Left forelimb (tissue), 1 donor: ENCODE results near the gene MYBPH.

ENCODE experiments used
- DNase-seq: peaks from one replicate; pipeline ENCODE4 v3.0.0-alpha.2; 2018; ENCODE audit warnings: low spot score

Gene MYBPH

DNA sequence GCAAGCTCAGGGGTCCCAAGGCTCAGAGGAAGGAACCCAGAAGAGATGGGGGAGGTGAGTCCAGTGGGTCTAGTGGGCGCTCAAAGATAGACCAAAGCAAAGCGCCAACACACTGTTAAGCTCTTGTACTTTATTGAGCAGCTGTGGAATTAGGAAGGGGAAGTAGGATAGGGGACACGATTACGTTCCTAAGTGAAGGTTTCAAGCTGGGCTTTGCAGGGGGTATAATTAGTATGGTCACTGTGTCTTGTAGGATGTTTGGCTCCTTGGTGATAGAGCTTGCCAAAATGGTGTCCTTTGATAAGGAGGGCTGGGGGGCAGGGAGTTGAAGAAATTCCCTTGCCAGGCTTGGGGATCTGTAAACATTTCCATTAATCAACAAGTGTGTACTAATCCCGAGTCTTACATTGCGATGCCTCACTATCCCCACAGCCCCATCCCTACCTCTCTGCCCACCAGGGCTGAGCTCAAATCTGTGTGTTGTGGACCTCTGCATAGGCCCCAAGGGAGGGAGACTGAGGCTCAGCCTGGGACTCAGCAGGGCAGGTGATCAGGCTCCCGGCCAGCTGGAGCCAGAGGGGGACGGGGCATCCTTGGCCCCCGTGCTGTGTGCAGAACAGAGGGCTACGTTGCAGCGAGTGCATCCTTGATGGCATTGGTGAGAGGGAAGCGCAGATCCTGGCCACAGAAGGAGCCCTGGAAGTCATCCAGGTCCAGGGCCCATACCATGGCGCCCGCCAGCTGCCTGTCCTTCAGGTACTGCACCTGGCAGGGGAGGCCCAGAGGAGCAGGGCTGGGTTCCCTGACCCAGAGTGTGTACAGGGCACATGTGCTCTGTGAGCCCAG lies 3.4 kb upstream of the MYBPH start:
- no peak for DNase-seq

DNA sequence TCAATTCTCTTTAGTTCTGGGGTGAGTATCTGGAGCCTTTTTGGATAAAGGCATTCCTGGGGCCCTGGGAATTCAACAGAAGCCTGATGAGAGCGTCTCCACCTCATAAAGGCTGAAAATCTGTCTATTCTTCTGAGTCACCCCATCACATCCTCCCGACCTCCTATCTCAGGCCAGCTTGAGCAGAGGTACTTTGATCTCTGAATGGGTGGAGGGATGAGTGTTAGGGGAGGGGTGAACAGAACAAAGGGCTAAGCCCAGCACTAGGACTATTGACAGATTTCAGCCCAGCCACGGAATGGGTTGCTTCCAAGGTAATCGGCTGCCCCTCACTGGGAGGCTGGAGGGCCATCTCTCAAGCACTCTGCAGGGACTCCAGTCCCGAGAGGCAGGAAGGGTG lies 2.5 kb upstream of the MYBPH start:
- DNase-seq, result no peak

DNA sequence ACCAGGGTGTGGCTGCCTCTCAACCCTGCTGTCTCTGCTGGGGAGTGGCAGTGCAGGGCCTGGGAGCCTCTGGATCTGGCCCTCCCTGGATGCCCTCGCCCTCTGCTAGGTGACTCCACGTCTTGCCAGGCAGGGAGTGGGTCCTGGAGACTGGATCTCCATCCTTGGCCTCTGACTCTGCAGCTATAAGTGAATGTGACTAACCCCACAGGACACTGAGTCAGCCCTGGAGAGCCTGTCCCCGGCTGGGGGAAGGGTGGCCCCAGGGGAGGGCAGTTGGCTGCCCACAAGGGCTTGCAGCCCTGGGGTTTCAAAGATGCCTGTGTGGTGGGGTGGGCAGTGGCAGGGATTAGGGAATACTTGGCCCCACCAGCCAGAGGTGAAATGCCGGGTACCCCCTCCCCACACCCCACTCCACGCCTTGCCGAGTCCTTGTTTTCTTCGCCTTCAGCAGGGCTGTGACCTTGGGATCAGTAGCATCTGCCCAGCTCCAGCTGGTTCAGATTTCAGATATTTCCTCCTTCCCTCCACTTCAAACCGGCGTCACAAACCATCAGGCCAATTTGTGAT lies 1.9 kb upstream of the MYBPH start:
- no peak for DNase-seq

DNA sequence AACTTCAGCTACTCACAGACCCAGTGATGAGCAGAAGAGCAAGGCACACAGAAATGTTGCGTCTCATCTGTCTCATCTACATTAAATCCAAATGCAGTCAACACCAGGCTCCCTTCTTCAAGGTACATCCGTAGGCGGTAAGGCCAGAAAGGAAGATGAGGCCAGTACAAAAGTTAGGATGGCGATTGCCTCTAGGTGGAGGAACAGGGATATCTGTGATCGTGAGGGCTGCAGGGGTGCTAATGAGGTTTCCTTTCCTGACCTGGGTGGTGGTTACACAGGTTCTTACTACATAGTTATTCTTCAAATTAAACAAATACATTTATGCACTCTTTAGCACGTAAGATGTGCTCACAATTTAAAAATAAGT lies 1.4 kb upstream of the MYBPH start:
- DNase-seq, result no peak

DNA sequence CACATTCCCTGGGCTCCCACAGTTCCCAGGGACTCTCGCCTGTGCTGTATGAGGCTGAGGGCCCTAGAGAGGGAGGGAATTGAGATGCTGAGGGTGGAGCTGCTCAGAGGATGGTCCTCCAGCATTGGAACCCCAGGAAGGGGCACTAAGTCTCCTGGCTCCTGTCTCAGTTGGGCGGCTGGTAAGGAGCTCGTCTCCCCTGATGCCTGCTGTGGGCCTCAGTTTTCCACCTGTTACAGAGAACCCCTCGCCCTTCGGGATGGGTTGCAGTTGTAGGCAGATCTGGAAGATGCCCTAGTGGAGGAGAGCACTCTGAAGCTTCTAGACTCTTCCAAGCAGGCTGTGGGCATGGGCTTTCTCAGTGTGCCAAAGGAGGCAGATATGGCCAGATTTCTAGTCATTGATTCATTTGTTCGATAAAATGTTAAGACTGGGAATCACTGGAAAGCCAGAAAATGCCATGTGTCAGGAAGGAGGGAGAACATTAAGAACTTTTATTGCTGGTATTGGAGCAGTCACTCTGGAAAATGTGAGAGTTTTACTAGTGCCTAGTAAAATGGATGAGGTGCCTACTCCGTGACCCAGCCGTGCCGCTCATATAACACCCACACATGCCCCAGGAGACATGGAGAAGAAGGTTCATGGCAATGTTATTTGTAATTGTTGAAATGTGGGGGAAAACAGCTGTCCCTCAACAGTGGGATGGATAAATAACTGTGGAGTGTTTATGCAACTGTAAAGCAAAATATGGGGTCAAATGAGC lies 828 bp upstream of the MYBPH start:
- DNase-seq, result no peak

DNA sequence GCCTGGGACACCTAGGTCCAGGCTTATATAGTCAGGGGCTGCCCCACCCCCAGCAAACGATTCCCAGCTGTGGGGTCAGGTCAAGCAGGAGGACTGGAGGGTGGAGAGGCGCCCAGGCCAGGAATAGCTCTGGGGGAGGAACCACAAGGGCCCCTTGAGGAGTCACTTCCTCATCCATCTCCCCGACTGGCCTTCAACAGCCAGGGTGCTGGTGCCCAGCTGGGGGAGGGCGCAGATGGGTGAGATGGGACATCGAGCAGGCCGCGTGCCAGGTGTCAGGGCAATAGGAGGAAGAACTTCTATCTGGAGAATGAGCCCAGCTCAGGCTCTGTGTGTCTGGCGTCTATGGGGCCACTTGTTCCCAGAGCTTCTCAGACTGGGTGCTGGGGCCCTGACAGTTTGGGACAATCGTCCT lies 208 bp upstream of the MYBPH start:
- no peak for DNase-seq

DNA sequence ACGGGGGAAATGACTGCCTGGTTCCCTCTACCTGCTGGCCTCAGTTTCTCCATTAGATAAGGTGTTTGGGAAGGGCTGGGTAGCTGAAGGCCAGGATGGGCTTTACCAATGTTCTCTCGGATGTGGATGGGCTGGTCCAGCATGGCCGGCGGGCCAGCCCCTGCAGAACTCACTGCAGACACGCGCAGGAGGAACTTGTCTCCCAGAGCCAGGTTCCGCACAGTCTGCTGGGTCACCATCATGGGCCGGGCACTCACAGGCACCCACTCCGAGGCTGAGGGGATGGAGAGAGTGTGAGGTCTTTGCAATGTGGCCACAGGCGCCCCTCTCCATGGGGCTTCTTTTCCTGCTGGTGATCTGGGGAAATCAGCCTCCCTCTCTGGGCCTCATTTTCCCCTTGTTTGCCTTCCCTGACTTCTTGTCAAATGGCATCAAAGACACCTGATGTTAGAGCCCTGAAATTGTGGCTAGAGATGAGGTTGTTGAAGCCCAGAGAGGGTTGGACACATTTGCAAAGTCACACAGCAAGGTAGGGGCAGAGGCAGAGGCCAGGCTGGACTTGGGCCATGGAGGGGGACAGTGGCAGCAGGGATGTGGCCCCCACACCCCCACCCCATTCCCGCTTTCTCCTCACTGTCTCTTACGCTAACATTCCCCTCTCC lies 1.2 kb downstream of the MYBPH start:
- DNase-seq, result no peak

DNA sequence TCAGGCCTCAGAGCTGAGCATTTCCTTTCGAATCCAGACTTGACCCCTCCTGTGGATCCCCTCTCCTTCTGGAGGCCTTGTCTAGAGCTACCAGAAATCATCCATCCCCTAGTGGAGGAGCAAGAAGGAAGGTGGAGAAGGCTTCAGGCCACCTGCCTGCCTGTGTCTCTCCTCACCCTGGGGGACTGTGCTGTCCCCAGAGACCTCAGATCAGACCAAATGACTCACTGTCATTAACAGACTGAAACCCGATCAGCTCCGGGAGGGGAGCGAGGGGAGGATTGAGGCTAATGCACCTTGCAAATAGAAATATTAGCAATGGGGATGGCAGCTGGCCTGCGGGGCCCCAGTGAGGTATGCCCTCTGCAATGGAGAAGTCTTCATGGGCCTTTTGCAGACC lies 2.1 kb downstream of the MYBPH start:
- DNase-seq, result no peak

DNA sequence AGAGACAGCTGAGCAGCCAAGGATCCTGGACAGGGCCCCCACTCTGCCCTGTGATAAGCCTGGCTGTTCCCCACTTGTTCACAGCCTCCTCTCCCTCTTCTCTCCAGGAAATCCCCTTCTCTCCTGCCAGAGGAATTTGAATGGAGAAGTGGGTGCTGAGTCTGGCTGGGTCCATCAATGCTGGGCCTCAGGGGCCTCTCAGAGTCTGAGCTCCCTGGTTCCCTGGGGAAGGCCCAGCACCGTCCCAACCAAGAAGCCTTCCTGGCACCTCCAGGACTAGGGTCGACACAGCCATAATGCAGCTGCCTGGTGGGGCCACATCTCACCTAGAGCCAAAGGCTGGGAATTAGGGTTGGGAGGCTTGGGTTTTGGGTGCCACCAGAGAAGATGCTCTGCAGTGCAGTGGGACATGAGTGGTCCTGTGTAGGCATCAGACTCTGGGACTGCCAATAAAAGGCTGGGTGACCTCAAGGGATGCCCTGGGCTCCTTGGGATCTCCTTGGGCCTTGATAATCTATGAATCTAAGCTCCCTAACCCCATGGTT lies 2.5 kb downstream of the MYBPH start:
- no peak for DNase-seq

DNA sequence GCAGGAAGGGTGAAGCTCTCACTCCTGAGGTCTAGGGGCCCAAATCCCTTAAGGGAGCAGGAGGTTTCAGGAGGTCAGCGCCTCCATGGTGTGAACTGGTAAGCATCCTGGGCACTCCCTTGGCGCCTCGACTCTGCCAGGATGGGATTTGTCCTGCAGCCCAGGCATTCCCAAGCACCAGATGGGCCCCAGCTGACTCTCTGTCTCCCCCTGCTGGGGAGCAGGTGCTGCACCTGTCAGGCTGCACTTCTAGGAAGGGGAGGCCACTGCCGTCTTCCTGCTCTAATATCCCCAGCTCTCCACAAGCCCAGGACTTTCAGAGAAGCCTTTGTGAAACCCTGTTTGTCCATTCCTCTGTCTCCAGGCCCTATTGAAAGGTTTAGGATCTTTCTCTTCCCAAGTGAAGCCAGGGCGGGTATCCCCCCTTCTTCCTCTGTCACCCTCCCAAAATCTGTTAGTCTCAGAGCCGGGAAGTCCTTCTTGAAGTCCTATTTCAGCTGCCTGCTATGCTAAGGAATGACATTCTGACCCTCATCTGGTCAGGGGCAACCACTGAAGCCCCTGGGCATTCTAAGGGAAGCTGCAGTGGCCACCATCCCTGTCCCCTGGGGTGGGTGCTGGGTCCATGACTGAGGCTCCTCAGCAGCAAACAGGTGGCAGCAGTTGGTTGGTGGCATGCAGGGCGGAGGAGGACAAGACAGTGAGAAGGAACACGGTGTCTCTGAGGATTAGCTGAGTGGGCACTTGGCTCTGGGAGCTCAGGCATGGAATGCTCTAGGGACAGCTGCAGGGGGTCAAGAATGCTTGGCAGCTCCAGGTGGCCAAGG lies 3.2 kb downstream of the MYBPH start:
- no peak for DNase-seq

DNA sequence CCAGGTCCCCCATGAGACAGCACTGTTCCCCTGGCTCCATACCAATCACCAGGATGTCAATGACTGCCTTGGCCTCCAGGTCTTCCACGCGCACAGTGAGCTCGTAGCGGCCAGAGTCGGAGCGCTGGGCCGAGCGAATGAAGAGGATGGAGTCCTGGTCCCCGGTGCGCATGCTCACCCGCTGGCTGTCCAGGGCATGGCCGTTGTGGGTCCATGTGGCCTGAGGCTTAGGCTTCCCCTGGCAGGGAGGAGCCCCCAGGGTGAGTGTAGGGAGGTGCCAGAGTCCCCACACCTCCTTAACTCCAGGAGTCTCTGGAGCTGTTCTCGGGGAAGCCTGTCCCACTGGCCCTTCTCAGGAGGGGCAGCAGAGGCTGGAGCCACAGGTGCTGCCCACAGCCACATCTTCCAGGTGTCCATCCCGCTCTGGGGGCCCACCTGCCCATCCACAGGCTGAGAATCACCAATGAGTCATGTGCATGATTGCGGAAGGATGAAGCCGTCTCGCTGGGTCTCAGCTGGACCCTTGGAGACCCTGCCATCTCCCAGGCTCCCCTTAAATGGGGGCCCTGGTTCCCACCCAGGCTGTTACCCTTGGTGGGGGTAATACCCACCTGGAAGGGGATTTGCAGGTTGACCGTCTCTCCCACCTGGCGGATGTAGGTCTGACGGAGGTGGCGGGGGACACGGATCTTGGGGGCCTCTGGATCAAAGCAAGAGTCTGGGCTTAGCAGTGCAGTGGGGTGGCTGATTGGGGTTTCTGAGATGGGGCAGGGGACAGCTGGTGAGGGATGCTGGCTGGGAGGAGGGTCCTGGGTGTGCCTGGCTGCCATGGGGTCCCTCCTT lies 4.1 kb downstream of the MYBPH start:
- DNase-seq, result no peak

DNA sequence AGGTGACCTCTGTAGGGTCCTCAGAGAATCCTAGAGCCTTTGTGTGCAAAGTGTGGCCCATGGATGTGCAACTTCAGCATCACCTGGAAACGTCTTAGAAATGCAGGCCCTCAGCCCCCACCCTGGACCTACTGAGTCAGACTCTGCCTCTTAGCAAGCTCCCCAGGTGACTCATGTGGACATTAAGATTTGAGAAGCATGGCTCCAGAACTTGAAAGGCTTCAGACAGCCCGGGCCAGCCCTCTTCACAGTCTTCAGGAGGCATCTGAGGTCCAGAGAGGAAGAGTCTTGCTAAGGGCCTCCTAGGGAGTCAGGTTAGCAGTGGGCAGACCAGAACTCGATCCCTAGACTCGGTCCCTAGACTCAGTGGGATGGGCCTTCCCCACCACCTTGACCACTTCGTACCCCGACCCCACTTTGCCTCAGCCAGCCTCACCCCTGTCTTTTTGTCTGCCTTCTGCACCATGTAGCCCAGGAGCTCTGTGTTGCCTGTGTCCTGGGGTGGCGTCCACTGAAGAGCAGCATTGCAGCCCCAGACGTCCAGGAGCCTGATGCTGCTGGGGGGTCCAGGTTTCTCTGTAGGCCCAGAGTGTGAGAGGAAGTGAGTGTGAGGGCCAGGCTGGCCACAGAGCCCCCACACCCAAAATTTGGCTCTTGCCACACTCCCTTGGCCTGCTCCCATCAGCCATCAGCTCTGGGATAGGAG lies 4.8 kb downstream of the MYBPH start:
- DNase-seq, result no peak

DNA sequence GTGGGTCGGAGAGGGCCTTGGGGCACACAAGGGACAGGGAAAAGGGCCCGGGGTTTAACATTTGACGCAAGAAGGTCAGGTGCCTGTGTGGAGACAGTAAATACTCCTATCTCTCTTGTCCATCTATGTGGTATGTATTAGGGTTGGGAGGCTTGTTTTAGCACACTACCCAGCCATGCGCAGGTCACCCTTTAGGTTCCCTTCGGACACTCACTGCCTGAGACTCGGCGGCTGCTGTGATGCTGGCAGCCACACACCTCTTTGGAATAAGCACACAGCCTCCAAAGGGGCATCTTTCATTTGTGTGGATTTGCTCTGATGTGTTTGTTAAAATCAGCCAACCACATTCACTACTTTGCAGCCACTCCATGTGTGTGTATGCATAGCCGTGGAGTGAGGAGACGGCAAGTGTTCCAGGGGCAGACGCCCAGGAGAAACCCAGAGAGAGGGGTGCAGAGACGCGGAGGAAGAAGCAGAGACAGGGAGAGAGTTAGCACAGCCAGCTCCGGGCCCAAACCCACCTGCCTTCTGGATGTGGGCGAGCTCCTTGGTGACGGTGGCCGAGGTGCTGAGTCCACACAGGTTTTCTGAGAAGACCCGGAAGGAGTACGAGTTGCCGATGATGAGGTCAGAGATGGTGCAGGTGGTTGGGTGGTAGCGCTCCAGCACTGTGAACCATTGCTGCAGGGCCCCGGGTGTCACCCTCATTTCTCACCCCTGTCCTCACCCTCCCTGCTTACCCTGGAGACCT lies 5.7 kb downstream of the MYBPH start:
- DNase-seq, result no peak

DNA sequence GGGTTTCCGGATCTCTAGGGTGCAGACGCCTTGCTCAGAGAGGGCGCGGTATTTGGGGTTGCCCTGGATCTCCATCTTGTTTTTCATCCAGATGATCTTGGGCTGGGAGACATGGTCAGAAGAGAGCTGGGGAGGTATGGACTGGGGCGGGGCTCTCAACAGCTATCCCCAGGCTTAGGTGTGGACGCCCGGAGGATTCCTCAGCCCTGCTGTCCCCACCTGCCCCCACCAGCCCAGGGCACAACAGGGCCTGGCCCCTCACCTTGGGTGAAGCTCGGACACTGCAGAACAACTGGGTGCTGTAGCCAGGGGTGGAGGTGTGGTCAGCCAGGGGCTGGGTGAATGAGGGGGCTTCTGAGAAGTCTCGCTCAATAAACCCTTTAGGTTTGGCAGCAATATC lies 6.6 kb downstream of the MYBPH start:
- no peak for DNase-seq

DNA sequence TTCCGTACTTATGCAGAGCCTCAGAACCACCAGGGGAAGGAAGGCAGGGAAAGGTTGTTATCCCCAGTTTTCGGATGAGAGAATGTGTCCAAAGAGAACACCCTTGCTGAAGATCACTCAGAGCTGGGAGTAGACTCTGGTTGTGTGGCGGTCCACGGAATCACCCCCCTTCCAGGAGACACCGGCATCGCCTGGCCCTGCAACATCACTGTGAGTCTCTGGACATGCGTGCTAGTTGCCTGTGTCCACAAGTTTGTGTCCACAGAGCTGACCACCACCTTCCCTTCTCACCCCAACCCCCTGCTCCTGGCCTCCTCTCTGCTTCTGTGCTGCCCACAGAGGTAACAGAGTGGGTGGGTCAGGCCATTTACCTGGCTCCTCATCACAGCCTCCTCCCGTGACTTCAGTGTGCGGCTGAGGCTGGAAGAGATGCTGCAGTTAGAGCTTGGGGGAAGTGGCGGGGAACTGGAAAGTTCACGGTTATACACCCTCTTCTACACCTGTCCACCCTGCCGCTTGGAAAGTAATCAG lies 7.3 kb downstream of the MYBPH start:
- DNase-seq, result no peak

DNA sequence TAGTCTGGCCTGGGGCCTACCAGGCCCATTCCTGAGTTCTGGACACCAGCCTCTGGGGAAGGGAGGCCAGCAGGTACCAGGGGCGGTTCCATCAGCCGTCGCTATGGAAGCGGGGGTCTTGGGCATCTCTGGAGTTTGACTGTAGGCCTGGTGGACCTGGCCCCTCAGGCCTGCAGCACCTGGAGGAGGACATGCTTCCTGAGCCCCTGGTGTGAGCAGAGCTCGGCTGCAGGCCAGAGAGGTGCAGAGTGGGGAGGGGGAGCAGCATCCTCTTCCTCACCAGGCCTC lies 7.8 kb downstream of the MYBPH start:
- no peak for DNase-seq

DNA sequence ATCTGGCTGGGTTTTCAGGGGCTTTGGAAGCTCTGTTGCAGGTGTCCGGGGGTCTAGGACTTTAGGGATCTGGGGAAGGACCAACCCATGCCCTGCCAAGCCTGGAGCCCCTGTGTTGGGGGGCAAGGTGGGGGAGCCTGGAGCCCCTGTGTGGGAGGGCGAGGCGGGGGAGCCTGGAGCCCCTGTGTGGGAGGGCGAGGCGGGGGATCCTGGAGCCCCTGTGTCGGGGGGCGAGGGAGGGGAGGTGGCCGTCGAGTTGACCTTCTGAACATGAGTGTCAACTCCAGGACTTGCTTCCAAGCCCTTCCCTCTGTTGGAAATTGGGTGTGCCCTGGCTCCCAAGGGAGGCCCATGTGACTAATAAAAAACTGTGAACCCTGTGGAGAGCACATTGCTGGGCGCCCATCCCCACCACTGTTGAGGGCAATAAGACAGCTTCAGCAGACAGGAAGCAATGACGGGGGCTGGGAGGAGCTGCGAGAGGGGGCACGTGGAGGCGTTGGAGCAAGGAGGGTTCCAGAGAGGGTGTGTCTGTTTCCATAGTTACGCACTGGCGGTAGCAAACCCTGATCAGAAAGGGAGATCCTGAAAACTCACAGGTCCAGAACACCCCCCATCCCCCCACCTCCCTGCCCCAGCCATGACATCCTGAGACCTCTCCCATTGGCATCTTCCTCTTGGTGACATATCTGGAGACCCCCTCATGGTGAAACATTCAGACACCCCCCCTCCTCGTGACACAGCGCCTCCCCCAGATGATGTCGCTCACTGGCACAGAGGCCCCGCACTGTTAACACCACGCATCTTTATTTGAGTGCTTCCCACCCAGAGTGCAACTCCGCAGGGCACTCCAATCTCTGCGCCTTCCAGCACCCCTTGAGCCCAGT lies 8.4 kb downstream of the MYBPH start:
- DNase-seq, result no peak
